NCI-H345 treated with DMSO at 0.1 percent for 48 hours (cell line): ENCODE results near the gene NME9.

Experiments
- DNase-seq: peaks from one replicate; lab custom pipeline; 2025; ENCODE audit not compliant: unreplicated experiment; lab: John Stamatoyannopoulos, UW

Gene NME9

GRCh38 chr3:138363322-138363721 is 33.7 kb upstream of the NME9 start:
- DNase-seq, result no peak

- DNase-seq, result no peak
Measured at GRCh38 chr3:138362538-138362937, 32.9 kb upstream of the NME9 start.

GRCh38 chr3:138361561-138361971 is 31.9 kb upstream of the NME9 start:
- no peak for DNase-seq

- DNase-seq, result no peak
Measured at GRCh38 chr3:138360869-138361525, 31.3 kb upstream of the NME9 start.

- no peak for DNase-seq
Measured at GRCh38 chr3:138359919-138360868, 30.5 kb upstream of the NME9 start.

GRCh38 chr3:138359148-138359918 is 29.7 kb upstream of the NME9 start:
- no peak for DNase-seq

GRCh38 chr3:138356730-138357405 is 27.2 kb upstream of the NME9 start:
- DNase-seq, result no peak

GRCh38 chr3:138355071-138355470 is 25.4 kb upstream of the NME9 start:
- DNase-seq, result no peak

GRCh38 chr3:138354376-138354775 is 24.7 kb upstream of the NME9 start:
- DNase-seq, result no peak

GRCh38 chr3:138351916-138352550 is 22.4 kb upstream of the NME9 start:
- DNase-seq, result no peak

GRCh38 chr3:138351151-138351550 is 21.5 kb upstream of the NME9 start:
- DNase-seq, result no peak

- no peak for DNase-seq
Measured at GRCh38 chr3:138349926-138350665, 20.4 kb upstream of the NME9 start.

- no peak for DNase-seq
Measured at GRCh38 chr3:138348754-138349739, 19.4 kb upstream of the NME9 start.

- no peak for DNase-seq
Measured at GRCh38 chr3:138347960-138348753, 18.5 kb upstream of the NME9 start, which contains the start of gene MRAS. MRAS (plus strand) TSS chr3:138348579; CDS start chr3:138372884, 24,305 bp downstream.

- DNase-seq, result no peak
Measured at GRCh38 chr3:138344754-138345153, 15.1 kb upstream of the NME9 start.

GRCh38 chr3:138340511-138340910 is 10.9 kb upstream of the NME9 start:
- DNase-seq, result no peak

- DNase-seq, result no peak
Measured at GRCh38 chr3:138338811-138339210, 9.2 kb upstream of the NME9 start.

- DNase-seq, result no peak
Measured at GRCh38 chr3:138338244-138338643, 8.6 kb upstream of the NME9 start.
